HepG2 (cell line): ENCODE measurements around the gene WNT2. TPM values are rescaled to one million over a fixed set of nuclear protein-coding genes. Genes with fewer than 3 reads are reported as not detected.
A peak's percentile ranks its signal among the peaks of the same experiment; 100 is the strongest.

Experiments
- ATAC-seq: fragments of 200-7000 bp; cut with Tn5 transposase; 3 replicates; pipeline ENCODE4 v1.9.1; 2020; ENCODE audit warnings: mild to moderate bottlenecking, moderate library complexity
- BruUV-seq: library from RNA; stranded (reverse); fragments of 400-500 nt; replicated peaks from 2 replicates; lab custom pipeline; 2021; lab: Mats Ljungman, UMichigan
- CTCF ChIA-PET: fragments of 300-600 bp; formaldehyde crosslinking; extraction: SDS; loops from one replicate; lab custom pipeline; 2021; ENCODE audit warnings: low total read pairs, inconsistent platforms, low intra/inter-chr PET ratio; lab: Yijun Ruan, JAX
- POLR2A ChIA-PET: fragments of 350-600 bp; sonication (Branson Sonifier 250); formaldehyde crosslinking; loops from one replicate; lab custom pipeline; 2020; ENCODE audit warnings: antibody characterized with exemption, inconsistent platforms; lab: Yijun Ruan, JAX
- DNase-seq: peaks from one replicate; pipeline ENCODE4 v3.0.0-alpha.2; 2015; ENCODE audit warnings: low spot score
- FAIRE-seq: peaks from 3 replicates; lab custom pipeline; 2011; peaks lifted over from hg19 to GRCh38; lab: Jason Lieb, UNC
- H2AFZ ChIP-seq: one replicate; pipeline ENCODE4 v1.6.1; 2011; ENCODE audit warnings: low read length, inconsistent platforms
- H3K27ac ChIP-seq: fragments of 300-600 bp; 3 replicates; pipeline ENCODE4 v1.8.0; 2011; ENCODE audit warnings: mixed run types, mild to moderate bottlenecking, mixed read lengths, low read length, inconsistent platforms; ENCODE audit not compliant: insufficient read depth; ENCODE audit errors: extremely low read length
- H3K27me3 ChIP-seq, 2 experiments: fragments of 200-600 bp in 1 of 2; 2 replicates in 1 of 2; 3 replicates in 1 of 2; pipeline versions ENCODE4 v1.6.0 to v1.8.0; 2011; ENCODE audit warnings: low read length in 2 of 2, mild to moderate bottlenecking in 2 of 2, moderate library complexity in 2 of 2, inconsistent platforms in 1 of 2; ENCODE audit not compliant: insufficient read depth in 2 of 2, control insufficient read depth in 1 of 2
- H3K36me3 ChIP-seq, 2 experiments: fragments of 200-600 bp in 1 of 2; replicated peaks in 1 of 2; 2 replicates in 1 of 2; 3 replicates in 1 of 2; pipeline versions ENCODE4 v1.5.1 to v1.8.0; 2011; ENCODE audit warnings: low read length in 2 of 2, inconsistent platforms in 1 of 2; ENCODE audit not compliant: insufficient read depth in 2 of 2, control insufficient read depth in 1 of 2
- H3K4me1 ChIP-seq: 2 replicates; pipeline ENCODE4 v1.5.1; 2012; ENCODE audit warnings: low read length, inconsistent platforms; ENCODE audit not compliant: insufficient read depth
- H3K4me2 ChIP-seq: 2 replicates; pipeline ENCODE4 v1.6.0; 2011; ENCODE audit warnings: low read depth, low read length, inconsistent platforms
- H3K4me3 ChIP-seq, 3 experiments: fragments of 200-600 bp in 1 of 3; sonication (generic), shearing (Covaris generic) in 1 of 3; replicated peaks in 1 of 3; 2 replicates each; pipeline ENCODE4 v1.5.1; 2011 to 2016; ENCODE audit warnings: low read length in 3 of 3, inconsistent platforms in 2 of 3, low read depth in 2 of 3, mild to moderate bottlenecking in 2 of 3, control low read depth in 1 of 3, mixed read lengths in 1 of 3; ENCODE audit not compliant: insufficient read depth in 1 of 3
- H3K79me2 ChIP-seq: one replicate; pipeline ENCODE4 v1.6.1; 2011; ENCODE audit warnings: low read length, inconsistent platforms; ENCODE audit not compliant: insufficient read depth
- H3K9ac ChIP-seq: 2 replicates; pipeline ENCODE4 v1.6.0; 2011; ENCODE audit warnings: mild to moderate bottlenecking, low read depth, low read length, inconsistent platforms; ENCODE audit not compliant: insufficient read depth
- H3K9me3 ChIP-seq: 2 replicates; pipeline ENCODE4 v1.5.1; 2012; ENCODE audit warnings: mild to moderate bottlenecking, low read length
- H4K20me1 ChIP-seq: 2 replicates; pipeline ENCODE4 v1.6.0; 2011; ENCODE audit warnings: inconsistent platforms, mild to moderate bottlenecking, low read length, moderate library complexity; ENCODE audit not compliant: insufficient read depth
- HBP1 ChIP-seq: IDR thresholded peaks from 2 replicates; pipeline ENCODE4 v1.6.1; 2016; ENCODE audit warnings: low read depth, control low read depth
- IKZF4 ChIP-seq: sonication (generic); formaldehyde crosslinking; IDR thresholded peaks from 2 replicates; pipeline ENCODE4 v1.5.1; 2020; ENCODE audit warnings: borderline replicate concordance, mild to moderate bottlenecking, low read depth, missing genetic modification reagents; ENCODE audit errors: not compliant biosample characterization
- MBNL3 ChIP-seq: fragments of 250-450 bp; sonication (Bioruptor Pico); conservative IDR thresholded peaks from 2 replicates; pipeline ENCODE4 v1.8.0; 2022; ENCODE audit warnings: mild to moderate bottlenecking, inconsistent platforms
- MXD4 ChIP-seq: IDR thresholded peaks from 2 replicates; pipeline ENCODE4 v1.6.1; 2016; ENCODE audit warnings: mild to moderate bottlenecking, missing biosample characterization, missing genetic modification reagents
- MXI1 ChIP-seq: IDR thresholded peaks from 3 replicates; pipeline ENCODE4 v1.6.1; 2012; ENCODE audit warnings: low read depth, low read length, inconsistent platforms, borderline replicate concordance
- RBM22 ChIP-seq: fragments of 200-400 bp; formaldehyde crosslinking; optimal IDR thresholded peaks from 2 replicates; pipeline ENCODE3; 2017; ENCODE audit warnings: mild to moderate bottlenecking, low read length, moderate library complexity
- U2AF2 ChIP-seq: fragments of 200-400 bp; formaldehyde crosslinking; IDR thresholded peaks from 2 replicates; pipeline ENCODE4 v1.6.1; 2017; ENCODE audit warnings: low read depth, mild to moderate bottlenecking, low read length
- WGBS: methylation state at CpG from one replicate; pipeline ENCODE4 v1.1.6; 2017; ENCODE audit warnings: low lambda C conversion rate; 5-methylcytosine and 5-hydroxymethylcytosine counted together
- in situ Hi-C: cut with HindIII; loops from 2 replicates; pipeline ENCODE4 v1.10.0; 2017; ENCODE audit warnings: low pct_unique_long_range_greater_than_20kb; ENCODE audit not compliant: extremely low pct_ligation_motif_present
- intact Hi-C: fragments of 100-400 bp; cut with micrococcal nuclease; formaldehyde crosslinking; loops from one replicate; pipeline ENCODE4 v1.10.0; 2022; ENCODE audit not compliant: unreplicated experiment
- polyA plus RNA-seq, 8 experiments: library from polyadenylated mRNA; depleted of rRNA in 3 of 8; stranded (reverse) in 7 of 8; unstranded in 1 of 8; fragments of >200 nt; fragmentation: Illumina TruSeq in 4 of 8; extraction: Trizol in 4 of 8; gene quantifications; 2 replicates each; pipeline versions ENCODE4 v1.2.1 to v1.2.3, GENCODE V29; 2011 to 2016; ENCODE audit warnings: low read depth in 4 of 8, missing spikeins in 1 of 8, mixed read lengths in 1 of 8; ENCODE audit not compliant: insufficient read depth in 1 of 8
- total RNA-seq, 5 experiments: library from RNA; depleted of rRNA; stranded (reverse); fragments of >200 nt; fragmentation: Illumina TruSeq; extraction: Trizol; gene quantifications; 2 replicates each; pipeline ENCODE4 v1.2.3, GENCODE V29; 2016; ENCODE audit warnings: low read depth in 1 of 5

The WNT2 gene
- total and polyA plus RNA-seq, 2 of the 13 experiments (the other 11 are each of a cell fraction or from before 2014, with no cell fraction given): not detected

- FAIRE-seq (no peak), DNase-seq (no peak), ATAC-seq (no peak)
- TF ChIP-seq RBM22 (peak; percentile 36), IKZF4 (CRISPR knock-in tag) (no peak)
- Histone ChIP-seq H3K4me3 (no peak overlapping the region), H3K4me1 (no peaks in the 10 kb centered on the region), H3K27ac (no peak overlapping the region), H3K9ac (no peak overlapping the region), H3K4me2 (no peak overlapping the region), H3K36me3 (no peaks in the 10 kb centered on the region), H3K79me2 (no peaks in the 10 kb centered on the region), H3K9me3 (no peaks in the 10 kb centered on the region), H4K20me1 (no peaks in the 10 kb centered on the region), H3K27me3 (no peaks in the 10 kb centered on the region), H2AFZ (no peak overlapping the region)
- WGBS: 92% methylated on average over 3 of the region's 3 CpGs
- no TSS peak for BruUV-seq
- CTCF ChIA-PET: no interaction called here
- POLR2A ChIA-PET: no interaction called here
- intact Hi-C loops (no loop called here), in situ Hi-C loops (no loop called here)
These were observed 91.9 kb downstream of the WNT2 start for GRCh38 chr7:117231047-117231359.

GRCh38 chr7:117230276-117231046 is 92.4 kb downstream of the WNT2 start:
- Histone ChIP-seq H3K4me2 (no peak overlapping the region), H3K4me1 (no peaks in the 10 kb centered on the region), H3K27ac (no peak overlapping the region), H3K27me3 (no peaks in the 10 kb centered on the region), H4K20me1 (no peaks in the 10 kb centered on the region), H3K4me3 (no peak overlapping the region), H3K9me3 (no peaks in the 10 kb centered on the region), H3K79me2 (no peaks in the 10 kb centered on the region), H3K9ac (no peak overlapping the region), H3K36me3 (no peaks in the 10 kb centered on the region), H2AFZ (no peak overlapping the region)
- ChIA-PET POLR2A (no interaction called here), CTCF (no interaction called here)
- intact Hi-C loops: no loop called here
- WGBS: 93% methylated on average over 4 of the region's 4 CpGs
- DNase-seq (no peak), FAIRE-seq (no peak), ATAC-seq (no peak)
- TF ChIP-seq HBP1 (CRISPR knock-in tag): no peak
- no peak for TF ChIP-seq MXD4 (CRISPR knock-in tag)
- TF ChIP-seq U2AF2: no peak
- no peak for TF ChIP-seq MXI1
- TF ChIP-seq MBNL3: no peak
- no TSS peak for BruUV-seq
- in situ Hi-C loops: no loop called here
